Thyroid gland (tissue), 4 donors: Measurements from ENCODE around the gene ITGB2. TPM values are rescaled to one million over a fixed set of nuclear protein-coding genes. Genes with fewer than 3 reads are reported as not detected.

Experiments
- DNase-seq, 2 donors: peaks; one replicate each; pipeline ENCODE4 v3.0.0-alpha.2; 2019
- H3K27ac ChIP-seq, 3 donors: fragments of 200-600 bp; sonication (generic); 1 replicate in 2 of 3; 2 replicates in 1 of 3; pipeline ENCODE4 v1.5.1; 2016 to 2019; ENCODE audit warnings: mild to moderate bottlenecking in 1 of 3, moderate library complexity in 1 of 3
- H3K27me3 ChIP-seq: fragments of 200-600 bp; sonication (generic); one replicate; pipeline ENCODE4 v1.5.1; 2019
- H3K36me3 ChIP-seq, 2 donors: fragments of 200-600 bp; sonication (generic); one replicate each; pipeline ENCODE4 v1.5.1; 2016 to 2019
- H3K4me1 ChIP-seq, 2 donors: fragments of 200-600 bp; sonication (generic); one replicate each; pipeline ENCODE4 v1.5.1; 2017 to 2019
- H3K4me3 ChIP-seq, 3 donors: fragments of 200-600 bp; sonication (generic); replicated peaks in 1 of 3; 1 replicate in 2 of 3; 2 replicates in 1 of 3; pipeline ENCODE4 v1.5.1; 2016; ENCODE audit warnings: mild to moderate bottlenecking in 1 of 3
- H3K9me3 ChIP-seq: fragments of 200-600 bp; sonication (generic); one replicate; pipeline ENCODE4 v1.5.1; 2017
- CTCF ChIP-seq, 6 experiments: fragments of 200-600 bp in 3 of 6; fragments of 450-650 bp in 3 of 6; sonication (generic) in 3 of 6; IDR thresholded peaks; one replicate each; pipeline ENCODE4 v1.5.1; 2016 to 2019; ENCODE audit warnings: antibody characterized with exemption in 6 of 6, mild to moderate bottlenecking in 2 of 6, inconsistent platforms in 1 of 6, moderate library complexity in 1 of 6
- POLR2A ChIP-seq, 2 donors: fragments of 450-650 bp; IDR thresholded peaks; one replicate each; pipeline ENCODE4 v1.6.1; 2017; ENCODE audit warnings: antibody characterized with exemption in 2 of 2, mild to moderate bottlenecking in 2 of 2, moderate library complexity in 1 of 2
- WGBS, 2 donors: methylation state at CpG; one replicate each; pipeline ENCODE4 v1.1.5; 2017; 5-methylcytosine and 5-hydroxymethylcytosine counted together
- intact Hi-C: fragments of 100-400 bp; cut with DNase I; formaldehyde crosslinking; loops from one replicate; pipeline ENCODE4 v1.15.1; 2023
- total RNA-seq, 4 donors: library from RNA; depleted of rRNA; stranded (reverse); fragments of >200 nt; gene quantifications; one replicate each; pipeline ENCODE4 v1.2.3, GENCODE V29; 2016

ITGB2 gene
- total RNA-seq, 4 donors from 2014 or later = 18.4 to 79.4 (median 27.5) TPM

GRCh38 chr21:44908908-44909307 is 11.8 kb downstream of the ITGB2 start:
- Histone ChIP-seq H3K4me1 (peaks cover 8 to 25% of the 10 kb centered on the region in 2 donors), H3K36me3 (no peaks in the 10 kb centered on the region), H3K4me3 (no peak overlapping the region), H3K9me3 (no peaks in the 10 kb centered on the region), H3K27me3 (no peaks in the 10 kb centered on the region), H3K27ac (no peak overlapping the region)
- no peak for DNase-seq
- TF ChIP-seq CTCF (IDR thresholded peaks at IDR 0.05) = no peak
- TF ChIP-seq POLR2A (IDR thresholded peaks at IDR 0.05) = no peak
- intact Hi-C loops = no loop called here
- WGBS, 2 donors = 96 to 98% methylated on average over 16 to 18 of the region's 21 CpGs

GRCh38 chr21:44907966-44908895 is 12.5 kb downstream of the ITGB2 start:
- DNase-seq = no peak
- Histone ChIP-seq H3K27ac (no peak overlapping the region), H3K27me3 (no peaks in the 10 kb centered on the region), H3K4me1 (peaks cover 8 to 28% of the 10 kb centered on the region in 2 donors), H3K4me3 (no peak overlapping the region), H3K36me3 (no peaks in the 10 kb centered on the region), H3K9me3 (no peaks in the 10 kb centered on the region)
- intact Hi-C loops = no loop called here
- 78 to 82% methylated on average over 25 of the region's 25 CpGs for WGBS, 2 donors
- no peak for TF ChIP-seq POLR2A (IDR thresholded peaks at IDR 0.05)
- no peak for TF ChIP-seq CTCF (IDR thresholded peaks at IDR 0.05)

GRCh38 chr21:44907225-44907965 is 13.3 kb downstream of the ITGB2 start:
- H3K27ac ChIP-seq = no peak overlapping the region
- no peaks in the 10 kb centered on the region for H3K27me3 ChIP-seq
- peaks cover 8 to 31% of the 10 kb centered on the region in 2 donors for H3K4me1 ChIP-seq
- H3K9me3 ChIP-seq = no peaks in the 10 kb centered on the region
- no peak for TF ChIP-seq CTCF (IDR thresholded peaks at IDR 0.05)
- no peak for TF ChIP-seq POLR2A (IDR thresholded peaks at IDR 0.05)
- H3K4me3 ChIP-seq = no peak overlapping the region
- no peaks in the 10 kb centered on the region for H3K36me3 ChIP-seq
- intact Hi-C loops = no loop called here
- DNase-seq = no peak
- WGBS, 2 donors = 70 to 83% methylated on average over 10 to 12 of the region's 16 CpGs

- intact Hi-C loops = no loop called here
- Histone ChIP-seq H3K9me3 (no peaks in the 10 kb centered on the region), H3K4me3 (no peak overlapping the region), H3K27ac (no peak overlapping the region), H3K27me3 (no peaks in the 10 kb centered on the region), H3K36me3 (no peaks in the 10 kb centered on the region), H3K4me1 (peaks cover 0 to 17% of the 10 kb centered on the region in 2 donors)
- no peak for DNase-seq
- WGBS, 2 donors = 85 to 91% methylated on average over 6 of the region's 7 CpGs
- no peak for TF ChIP-seq CTCF (IDR thresholded peaks at IDR 0.05)
- TF ChIP-seq POLR2A (IDR thresholded peaks at IDR 0.05) = no peak
Measured at GRCh38 chr21:44905728-44906090, 15.0 kb downstream of the ITGB2 start.
